Prostate gland (tissue), 2 donors: ENCODE results near the gene DSCAML1.

Source experiments
- POLR2A ChIP-seq: fragments of 450-650 bp; IDR thresholded peaks from one replicate; pipeline ENCODE4 v1.6.1; 2016; ENCODE audit warnings: antibody characterized with exemption, mild to moderate bottlenecking
- POLR2AphosphoS5 ChIP-seq: sonication (generic); formaldehyde crosslinking; IDR thresholded peaks from one replicate; pipeline ENCODE4 v1.6.1; 2017; ENCODE audit warnings: antibody characterized with exemption
- TF ChIP-seq, protein P1 (sequence below), 4 experiments: fragments of 200-600 bp in 2 of 4; fragments of 450-650 bp in 2 of 4; sonication (generic) in 2 of 4; IDR thresholded peaks; 1 replicate in 3 of 4; 2 replicates in 1 of 4; pipeline ENCODE4 v1.5.1; 2016 to 2019; ENCODE audit warnings: antibody characterized with exemption in 4 of 4, mild to moderate bottlenecking in 2 of 4, moderate library complexity in 2 of 4

- TF ChIP-seq, protein P1, sequence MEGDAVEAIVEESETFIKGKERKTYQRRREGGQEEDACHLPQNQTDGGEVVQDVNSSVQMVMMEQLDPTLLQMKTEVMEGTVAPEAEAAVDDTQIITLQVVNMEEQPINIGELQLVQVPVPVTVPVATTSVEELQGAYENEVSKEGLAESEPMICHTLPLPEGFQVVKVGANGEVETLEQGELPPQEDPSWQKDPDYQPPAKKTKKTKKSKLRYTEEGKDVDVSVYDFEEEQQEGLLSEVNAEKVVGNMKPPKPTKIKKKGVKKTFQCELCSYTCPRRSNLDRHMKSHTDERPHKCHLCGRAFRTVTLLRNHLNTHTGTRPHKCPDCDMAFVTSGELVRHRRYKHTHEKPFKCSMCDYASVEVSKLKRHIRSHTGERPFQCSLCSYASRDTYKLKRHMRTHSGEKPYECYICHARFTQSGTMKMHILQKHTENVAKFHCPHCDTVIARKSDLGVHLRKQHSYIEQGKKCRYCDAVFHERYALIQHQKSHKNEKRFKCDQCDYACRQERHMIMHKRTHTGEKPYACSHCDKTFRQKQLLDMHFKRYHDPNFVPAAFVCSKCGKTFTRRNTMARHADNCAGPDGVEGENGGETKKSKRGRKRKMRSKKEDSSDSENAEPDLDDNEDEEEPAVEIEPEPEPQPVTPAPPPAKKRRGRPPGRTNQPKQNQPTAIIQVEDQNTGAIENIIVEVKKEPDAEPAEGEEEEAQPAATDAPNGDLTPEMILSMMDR (IDR thresholded peaks at IDR 0.05) = no peak
- TF ChIP-seq POLR2A (no peak), POLR2AphosphoS5 (no peak)
Observed at GRCh38 chr11:117614728-117615127, 182.3 kb downstream of the DSCAML1 start.
